Endothelial cell of umbilical vein (primary cell): ENCODE results near the gene MDP1. TPM values are rescaled to one million over a fixed set of nuclear protein-coding genes. Genes with fewer than 3 reads are reported as not detected.

ENCODE experiments used
- BruUV-seq: library from RNA; stranded (reverse); fragments of 400-500 nt; replicated peaks from 2 replicates; lab custom pipeline; 2021; lab: Mats Ljungman, UMichigan
- CTCF ChIA-PET: fragments of 300-600, 350-600 bp; sonication (Branson Sonifier 250); formaldehyde crosslinking; loops from one replicate; lab custom pipeline; 2021; ENCODE audit warnings: antibody characterized with exemption, inconsistent platforms; lab: Charles Lee
- POLR2A ChIA-PET: fragments of 300-600, 350-600 bp; sonication (Branson Sonifier 250); formaldehyde crosslinking; loops from one replicate; lab custom pipeline; 2021; ENCODE audit warnings: antibody characterized with exemption, inconsistent platforms; lab: Charles Lee
- DNase-seq: peaks from one replicate; pipeline ENCODE4 v3.0.0-alpha.2; 2011; ENCODE audit warnings: low read depth, low spot score
- FAIRE-seq: peaks from 2 replicates; lab custom pipeline; 2011; peaks lifted over from hg19 to GRCh38; lab: Jason Lieb, UNC
- H2AFZ ChIP-seq: 2 replicates; pipeline ENCODE4 v1.6.0; 2012; ENCODE audit warnings: low read depth, low read length, control low read depth, inconsistent platforms
- H3K27ac ChIP-seq: 2 replicates; pipeline ENCODE4 v1.5.1; 2011; ENCODE audit warnings: low read depth, mild to moderate bottlenecking, control low read depth, low read length, moderate library complexity; ENCODE audit not compliant: insufficient read depth
- H3K27me3 ChIP-seq, 2 experiments: 2 replicates each; pipeline versions ENCODE4 v1.6.0 to v1.6.1; 2011; ENCODE audit warnings: low read length in 2 of 2, mixed read lengths in 1 of 2; ENCODE audit not compliant: control insufficient read depth in 2 of 2, insufficient read depth in 2 of 2
- H3K36me3 ChIP-seq, 2 experiments: 2 replicates in 1 of 2; 3 replicates in 1 of 2; pipeline ENCODE4 v1.5.1; 2011; ENCODE audit warnings: low read length in 2 of 2, mild to moderate bottlenecking in 1 of 2, moderate library complexity in 1 of 2; ENCODE audit not compliant: control insufficient read depth in 2 of 2, insufficient read depth in 2 of 2; ENCODE audit errors: extremely low read depth in 1 of 2
- H3K4me1 ChIP-seq: 3 replicates; pipeline ENCODE4 v1.5.1; 2011; ENCODE audit warnings: mild to moderate bottlenecking, low read length; ENCODE audit not compliant: control insufficient read depth, insufficient read depth; ENCODE audit errors: extremely low read depth
- H3K4me2 ChIP-seq: 2 replicates; pipeline ENCODE4 v1.6.1; 2011; ENCODE audit warnings: low read length, control low read depth, mixed read lengths; ENCODE audit not compliant: insufficient read depth
- H3K4me3 ChIP-seq, 3 experiments: fragments of 200-600 bp in 1 of 3; sonication (generic), shearing (Covaris generic) in 1 of 3; replicated peaks in 1 of 3; 2 replicates each; pipeline ENCODE4 v1.5.1; 2011 to 2016; ENCODE audit warnings: control low read depth in 3 of 3, low read length in 3 of 3, mild to moderate bottlenecking in 2 of 3, inconsistent platforms in 1 of 3, low read depth in 1 of 3, moderate library complexity in 1 of 3; ENCODE audit not compliant: insufficient read depth in 1 of 3
- H3K79me2 ChIP-seq: 2 replicates; pipeline ENCODE4 v1.6.0; 2012; ENCODE audit warnings: low read length, inconsistent platforms; ENCODE audit not compliant: control insufficient read depth, insufficient read depth
- H3K9ac ChIP-seq: replicated peaks from 2 replicates; pipeline ENCODE3; 2011; ENCODE audit warnings: low read length, control low read depth; ENCODE audit not compliant: insufficient read depth; ENCODE audit errors: extremely low read depth
- H3K9me1 ChIP-seq: replicated peaks from 3 replicates; pipeline ENCODE4 v1.6.0; 2011; ENCODE audit warnings: mild to moderate bottlenecking, low read length; ENCODE audit not compliant: control insufficient read depth, insufficient read depth; ENCODE audit errors: extremely low read depth
- H3K9me3 ChIP-seq: replicated peaks from 2 replicates; pipeline ENCODE4 v1.5.1; 2012; ENCODE audit warnings: low read length, inconsistent platforms; ENCODE audit not compliant: control insufficient read depth, insufficient read depth
- H4K20me1 ChIP-seq: replicated peaks from 2 replicates; pipeline ENCODE3; 2011; ENCODE audit warnings: mild to moderate bottlenecking, low read length; ENCODE audit not compliant: control insufficient read depth, insufficient read depth; ENCODE audit errors: extremely low read depth
- CTCF ChIP-seq, 2 donors: IDR thresholded peaks; 1 replicate in 1 of 2; 2 replicates in 1 of 2; pipeline ENCODE4 v1.5.1; 2011; ENCODE audit warnings: low read length in 2 of 2, mild to moderate bottlenecking in 2 of 2, moderate library complexity in 2 of 2, control low read depth in 1 of 2, inconsistent platforms in 1 of 2, low read depth in 1 of 2; ENCODE audit not compliant: insufficient read depth in 1 of 2; ENCODE audit errors: extremely low read depth in 1 of 2
- EZH2 ChIP-seq: IDR thresholded peaks from 2 replicates; pipeline ENCODE4 v1.6.1; 2012; ENCODE audit warnings: borderline replicate concordance, low read depth, mild to moderate bottlenecking, moderate library complexity, low read length, inconsistent platforms; ENCODE audit not compliant: severe bottlenecking
- FOS ChIP-seq: IDR thresholded peaks from 2 replicates; pipeline ENCODE4 v1.6.1; 2011; ENCODE audit warnings: mild to moderate bottlenecking, low read length, moderate library complexity, borderline replicate concordance; ENCODE audit not compliant: insufficient read depth
- GATA2 ChIP-seq: IDR thresholded peaks from 2 replicates; pipeline ENCODE4 v1.7.0; 2011; ENCODE audit warnings: low read depth, mild to moderate bottlenecking, moderate library complexity, mixed read lengths, low read length; ENCODE audit not compliant: insufficient read length, insufficient read depth
- MAX ChIP-seq: IDR thresholded peaks from 2 replicates; pipeline ENCODE4 v1.6.1; 2011; ENCODE audit not compliant: insufficient read depth, insufficient read length
- MYC ChIP-seq: IDR thresholded peaks from one replicate; pipeline ENCODE4 v1.6.1; 2011; ENCODE audit warnings: mild to moderate bottlenecking, low read depth, low read length
- POLR2A ChIP-seq: IDR thresholded peaks from 2 replicates; pipeline ENCODE4 v1.6.1; 2012; ENCODE audit warnings: low read depth, mild to moderate bottlenecking, control low read depth, low read length
- dilution Hi-C: fragments of 300-500 bp; cut with MboI; formaldehyde crosslinking; loops from one replicate; pipeline ENCODE4 v1.15.0; 2019; ENCODE audit warnings: low sequenced_read_pairs; ENCODE audit not compliant: extremely low pct_ligation_motif_present
- intact Hi-C: fragments of 100-400 bp; cut with micrococcal nuclease; formaldehyde crosslinking; loops from one replicate; pipeline ENCODE4 v1.10.0; 2022
- polyA plus RNA-seq, 4 experiments: library from polyadenylated mRNA; depleted of rRNA in 3 of 4; stranded (reverse) in 3 of 4; unstranded in 1 of 4; fragments of >200 nt; gene quantifications; 2 replicates each; pipeline versions ENCODE4 v1.2.1 to v1.2.3, GENCODE V29; 2011 to 2012; ENCODE audit warnings: missing spikeins in 1 of 4
- total RNA-seq: library from RNA; stranded (reverse); gene quantifications from 2 replicates; pipeline ENCODE4 v1.2.3, GENCODE V29; 2021

Gene MDP1
- total and polyA plus RNA-seq, 2 donors (not counting 3 experiments of a cell fraction or from before 2014, with no cell fraction given), result 8.1 to 22.7 TPM

GRCh38 chr14:24177041-24177825 lies 38.6 kb downstream of the MDP1 start:
- Histone ChIP-seq H3K27ac (no peak overlapping the region), H2AFZ (no peak overlapping the region), H3K4me1 (peaks cover under 1% of the 10 kb centered on the region), H3K9ac (no peak overlapping the region), H3K4me2 (no peak overlapping the region), H3K27me3 (no peaks in the 10 kb centered on the region), H3K9me1 (no peaks in the 10 kb centered on the region), H3K79me2 (no peaks in the 10 kb centered on the region), H3K9me3 (no peaks in the 10 kb centered on the region), H4K20me1 (no peaks in the 10 kb centered on the region), H3K36me3 (peaks cover 0 to 20% of the 10 kb centered on the region in 2 experiments), H3K4me3 (no peak overlapping the region)
- TF ChIP-seq GATA2, result no peak
- TF ChIP-seq MYC, result no peak
- no peak for TF ChIP-seq POLR2A
- no peak for TF ChIP-seq FOS
- TF ChIP-seq EZH2, result no peak
- POLR2A ChIA-PET, result no interaction called here
- no peak for FAIRE-seq
- BruUV-seq, result no TSS peak
- dilution Hi-C loops (no loop called here), intact Hi-C loops (no loop called here)
- no peak for DNase-seq
- CTCF ChIA-PET, result interaction anchor here (1.1 to 1.2 kb wide), 2 partner anchors 9 to 10 kb away, joined by 3 to 4 read pairs; no protein-coding TSS in a partner anchor

DNA sequence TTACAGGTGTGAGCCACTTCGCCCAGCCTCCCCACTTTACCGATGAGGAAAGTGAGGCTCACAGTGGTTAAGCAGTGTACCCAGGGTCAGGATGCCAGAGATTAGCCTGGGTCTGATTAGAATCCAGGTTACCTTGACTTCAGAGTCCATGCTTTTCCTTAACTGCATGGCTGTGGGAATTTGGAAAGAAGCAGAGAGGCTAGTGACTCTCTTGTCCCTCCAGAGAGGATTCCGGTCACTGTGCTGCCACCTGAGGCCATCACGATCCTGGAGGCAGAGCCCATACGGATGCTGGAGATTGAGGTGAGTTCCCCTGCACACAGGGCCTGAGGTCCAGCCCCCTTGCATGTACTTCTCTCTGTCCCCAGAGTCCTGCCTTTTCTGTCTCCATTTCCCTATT lies 39.3 kb downstream of the MDP1 start:
- H3K27ac ChIP-seq, result no peak overlapping the region
- no peak for TF ChIP-seq MYC
- no peak for TF ChIP-seq MAX
- no peak for TF ChIP-seq EZH2
- no peak for TF ChIP-seq GATA2
- TF ChIP-seq CTCF (IDR thresholded peaks at IDR 0.05; ENCODE audit: extremely low read depth in 1 of 2, insufficient read depth in 1 of 2, low read depth in 1 of 2, low read length in 2 of 2), result no peak
- no peaks in the 10 kb centered on the region for H4K20me1 ChIP-seq
- H3K27me3 ChIP-seq, result no peaks in the 10 kb centered on the region
- H2AFZ ChIP-seq, result no peak overlapping the region
- no peaks in the 10 kb centered on the region for H3K79me2 ChIP-seq
- FAIRE-seq, result no peak
- H3K4me3 ChIP-seq, result no peak overlapping the region
- H3K9me3 ChIP-seq, result no peaks in the 10 kb centered on the region
- BruUV-seq, result no TSS peak
- DNase-seq, result no peak
- H3K4me1 ChIP-seq, result peaks cover 3% of the 10 kb centered on the region
- POLR2A ChIA-PET, result no interaction called here
- H3K9me1 ChIP-seq, result no peaks in the 10 kb centered on the region
- dilution Hi-C loops, result no loop called here
- CTCF ChIA-PET, result no interaction called here
- no peak overlapping the region for H3K4me2 ChIP-seq
- intact Hi-C loops, result no loop called here
- H3K9ac ChIP-seq, result no peak overlapping the region
- H3K36me3 ChIP-seq, result peaks cover 0 to 18% of the 10 kb centered on the region in 2 experiments
